Right kidney (tissue), 9 donors: ENCODE data around the gene SRBD1.
A peak's percentile ranks its signal among the peaks of the same experiment; 100 is the strongest.

ENCODE experiments used
- DNase-seq: peaks from one replicate; pipeline ENCODE4 v3.0.0-alpha.2; 2016
- long read RNA-seq, 8 donors: transcript quantifications; one replicate each; lab custom pipeline, GENCODE V29; 2026

SRBD1 gene
- long read RNA-seq, donor 1, transcript SRBD1-201 (21 exons, 3,681 nt), result major isoform, 5 of 5 reads
- long read RNA-seq, donor 1, partial matches to known transcripts, result 0 of 5 reads
- long read RNA-seq, donor 1, other reads (novel, unspliced or antisense), result 0 of 5 reads
- long read RNA-seq, donor 2, partial matches to known transcripts, result 0 of 3 reads
- long read RNA-seq, donor 2, other reads (novel, unspliced or antisense), result 0 of 3 reads
- long read RNA-seq, donor 3, partial matches to known transcripts, result 0 of 1 reads
- long read RNA-seq, donor 3, other reads (novel, unspliced or antisense), result 0 of 1 reads
- long read RNA-seq, donor 4, partial matches to known transcripts, result 0 of 1 reads
- long read RNA-seq, donor 4, other reads (novel, unspliced or antisense), result 0 of 1 reads
- long read RNA-seq, donor 5, partial matches to known transcripts, result 0 of 3 reads
- long read RNA-seq, donor 5, other reads (novel, unspliced or antisense), result 0 of 3 reads
- long read RNA-seq, donor 6, partial matches to known transcripts, result 0 of 1 reads
- long read RNA-seq, donor 6, other reads (novel, unspliced or antisense), result 0 of 1 reads
- long read RNA-seq, donor 7, partial matches to known transcripts, result 6 of 6 reads
- long read RNA-seq, donor 7, other reads (novel, unspliced or antisense), result 0 of 6 reads
- long read RNA-seq, donor 8, transcript SRBD1-201 (21 exons, 3,681 nt), result major isoform, 9 of 9 reads
- long read RNA-seq, donor 8, partial matches to known transcripts, result 0 of 9 reads
- long read RNA-seq, donor 8, other reads (novel, unspliced or antisense), result 0 of 9 reads

GRCh38 chr2:45611020-45611859, at the start of gene SRBD1:
Gene SRBD1, minus strand, starts transcription at chr2:45611267. Its CDS starts 5,826 bp downstream, at chr2:45605441.
- DNase-seq, result peak; percentile 80

- no peak for DNase-seq
Observed at GRCh38 chr2:45654250-45654649, 43.2 kb upstream of the SRBD1 start.

GRCh38 chr2:45653122-45653913, 42.3 kb upstream of the SRBD1 start:
- DNase-seq, result no peak

GRCh38 chr2:45652090-45653031, 41.3 kb upstream of the SRBD1 start:
- DNase-seq, result peak; percentile 76

- peak; percentile 79 for DNase-seq
Observed at GRCh38 chr2:45651415-45652089, 40.5 kb upstream of the SRBD1 start, which contains the start of gene PRKCE. Gene PRKCE, plus strand, starts transcription at chr2:45651675.

GRCh38 chr2:45650851-45651414, 39.9 kb upstream of the SRBD1 start:
- peak; percentile 93 for DNase-seq

- peak; percentile 90 for DNase-seq
Observed at GRCh38 chr2:45649858-45650811, 39.1 kb upstream of the SRBD1 start.

GRCh38 chr2:45649462-45649857, 38.4 kb upstream of the SRBD1 start:
- DNase-seq, result no peak

GRCh38 chr2:45648636-45649035, 37.6 kb upstream of the SRBD1 start:
- no peak for DNase-seq

GRCh38 chr2:45647986-45648520, 37.0 kb upstream of the SRBD1 start:
- no peak for DNase-seq

- no peak for DNase-seq
Observed at GRCh38 chr2:45647356-45647755, 36.3 kb upstream of the SRBD1 start.

- no peak for DNase-seq
Observed at GRCh38 chr2:45646289-45646688, 35.2 kb upstream of the SRBD1 start.

- DNase-seq, result peak; percentile 86
Observed at GRCh38 chr2:45643543-45644542, 32.8 kb upstream of the SRBD1 start.

- no peak for DNase-seq
Observed at GRCh38 chr2:45643095-45643494, 32.0 kb upstream of the SRBD1 start.

- no peak for DNase-seq
Observed at GRCh38 chr2:45640576-45640975, 29.5 kb upstream of the SRBD1 start.

GRCh38 chr2:45637440-45637839, 26.4 kb upstream of the SRBD1 start:
- no peak for DNase-seq

GRCh38 chr2:45636008-45636407, 24.9 kb upstream of the SRBD1 start:
- DNase-seq, result no peak
